Measurements from ENCODE around the gene ANXA10. TPM values are rescaled to one million over a fixed set of nuclear protein-coding genes. Genes with fewer than 3 reads are reported as not detected.
"Not testable (repeated sequence)": the region's sequence is repeated elsewhere in the genome, so short reads cannot be mapped to it uniquely, and the experiment has no call there.

Gene ANXA10
- polyA plus RNA-seq, 1 of the 3 experiments (the other 2 are of a cell fraction): 0.23 TPM

DNA sequence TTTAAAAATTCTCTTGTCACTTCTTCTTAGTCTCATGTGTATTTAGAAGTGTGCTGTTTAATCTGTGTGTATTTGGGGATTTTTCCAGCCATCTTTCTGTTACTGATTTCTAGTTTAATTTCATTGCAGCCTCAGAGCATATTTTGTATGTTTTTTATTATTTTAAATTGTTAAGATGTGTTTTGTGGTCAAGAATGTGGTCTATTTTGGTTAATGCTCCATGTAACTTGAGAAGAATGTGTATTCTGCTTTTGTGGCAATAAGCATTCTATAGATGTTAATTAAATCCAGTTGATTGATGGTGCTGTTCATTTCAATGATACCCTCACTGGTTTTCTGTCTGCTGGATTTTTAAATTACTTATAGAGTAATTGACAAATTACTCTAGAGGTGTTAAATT, 38.9 kb downstream of the ANXA10 start (continued):
- TF ChIP-seq, protein P1, sequence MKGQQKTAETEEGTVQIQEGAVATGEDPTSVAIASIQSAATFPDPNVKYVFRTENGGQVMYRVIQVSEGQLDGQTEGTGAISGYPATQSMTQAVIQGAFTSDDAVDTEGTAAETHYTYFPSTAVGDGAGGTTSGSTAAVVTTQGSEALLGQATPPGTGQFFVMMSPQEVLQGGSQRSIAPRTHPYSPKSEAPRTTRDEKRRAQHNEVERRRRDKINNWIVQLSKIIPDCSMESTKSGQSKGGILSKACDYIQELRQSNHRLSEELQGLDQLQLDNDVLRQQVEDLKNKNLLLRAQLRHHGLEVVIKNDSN (IDR thresholded peaks at IDR 0.05; ENCODE audit: borderline replicate concordance, low read depth): no peak
- TF ChIP-seq GABPA (IDR thresholded peaks at IDR 0.05; ENCODE audit: low read depth) (no peak), ELF1 (IDR thresholded peaks at IDR 0.05) (no peak), MEF2A (IDR thresholded peaks at IDR 0.05; ENCODE audit: borderline replicate concordance, low read depth) (no peak), FOXM1 (IDR thresholded peaks at IDR 0.05; ENCODE audit: low read depth) (no peak), TCF12 (IDR thresholded peaks at IDR 0.05) (no peak), CHD2 (IDR thresholded peaks at IDR 0.05; ENCODE audit: low read length, partially characterized antibody) (no peak), JUND (IDR thresholded peaks at IDR 0.05) (no peak), RXRA (IDR thresholded peaks at IDR 0.05; ENCODE audit: borderline replicate concordance, low read depth) (no peak)
- TF ChIP-seq, protein P2, sequence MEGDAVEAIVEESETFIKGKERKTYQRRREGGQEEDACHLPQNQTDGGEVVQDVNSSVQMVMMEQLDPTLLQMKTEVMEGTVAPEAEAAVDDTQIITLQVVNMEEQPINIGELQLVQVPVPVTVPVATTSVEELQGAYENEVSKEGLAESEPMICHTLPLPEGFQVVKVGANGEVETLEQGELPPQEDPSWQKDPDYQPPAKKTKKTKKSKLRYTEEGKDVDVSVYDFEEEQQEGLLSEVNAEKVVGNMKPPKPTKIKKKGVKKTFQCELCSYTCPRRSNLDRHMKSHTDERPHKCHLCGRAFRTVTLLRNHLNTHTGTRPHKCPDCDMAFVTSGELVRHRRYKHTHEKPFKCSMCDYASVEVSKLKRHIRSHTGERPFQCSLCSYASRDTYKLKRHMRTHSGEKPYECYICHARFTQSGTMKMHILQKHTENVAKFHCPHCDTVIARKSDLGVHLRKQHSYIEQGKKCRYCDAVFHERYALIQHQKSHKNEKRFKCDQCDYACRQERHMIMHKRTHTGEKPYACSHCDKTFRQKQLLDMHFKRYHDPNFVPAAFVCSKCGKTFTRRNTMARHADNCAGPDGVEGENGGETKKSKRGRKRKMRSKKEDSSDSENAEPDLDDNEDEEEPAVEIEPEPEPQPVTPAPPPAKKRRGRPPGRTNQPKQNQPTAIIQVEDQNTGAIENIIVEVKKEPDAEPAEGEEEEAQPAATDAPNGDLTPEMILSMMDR (IDR thresholded peaks at IDR 0.05): no peak
- TF ChIP-seq, protein P3, sequence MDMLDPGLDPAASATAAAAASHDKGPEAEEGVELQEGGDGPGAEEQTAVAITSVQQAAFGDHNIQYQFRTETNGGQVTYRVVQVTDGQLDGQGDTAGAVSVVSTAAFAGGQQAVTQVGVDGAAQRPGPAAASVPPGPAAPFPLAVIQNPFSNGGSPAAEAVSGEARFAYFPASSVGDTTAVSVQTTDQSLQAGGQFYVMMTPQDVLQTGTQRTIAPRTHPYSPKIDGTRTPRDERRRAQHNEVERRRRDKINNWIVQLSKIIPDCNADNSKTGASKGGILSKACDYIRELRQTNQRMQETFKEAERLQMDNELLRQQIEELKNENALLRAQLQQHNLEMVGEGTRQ (IDR thresholded peaks at IDR 0.05; ENCODE audit: borderline replicate concordance, low read depth, low read length): no peak

DNA sequence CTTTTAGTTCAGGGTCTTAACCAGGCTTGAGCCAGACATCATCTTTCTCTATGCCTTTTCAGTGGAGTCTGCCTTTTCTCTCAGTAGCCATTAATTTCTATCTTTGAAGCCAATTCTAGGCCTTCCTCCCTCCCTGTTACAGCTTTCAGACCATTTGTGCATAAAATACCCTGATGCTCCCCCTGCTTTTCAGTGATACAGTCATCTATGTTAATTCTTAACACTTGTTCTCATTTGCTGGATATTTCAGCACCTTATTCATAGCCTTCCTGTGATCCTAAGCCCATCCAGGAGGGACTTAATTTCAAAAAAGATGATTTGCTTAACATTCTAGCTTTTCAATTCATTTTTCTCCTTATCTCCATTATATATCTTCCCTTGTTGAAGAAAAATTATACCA, 42.3 kb downstream of the ANXA10 start:
- Histone ChIP-seq H3K4me2 (no peak overlapping the region), H3K9me3 (no peaks in the 10 kb centered on the region)

DNA sequence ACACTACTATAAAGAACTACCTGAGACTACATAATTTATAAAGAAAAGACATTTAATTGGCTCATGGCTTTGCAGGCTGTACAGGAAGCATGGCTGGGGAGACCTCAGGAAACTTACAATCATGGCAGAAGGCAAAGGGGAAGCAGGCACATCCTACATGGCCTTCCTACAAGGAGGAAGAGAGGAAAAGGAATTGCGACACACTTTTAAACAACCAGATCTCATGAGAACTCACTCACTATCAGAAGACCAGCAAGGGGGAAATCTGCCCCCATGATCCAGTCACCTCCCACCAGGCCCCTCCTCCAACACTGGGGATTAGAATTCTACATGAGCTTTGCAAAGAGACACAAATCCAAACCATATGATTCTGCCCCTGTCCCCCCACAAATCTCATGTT, 43.5 kb downstream of the ANXA10 start:
- H2AFZ ChIP-seq (ENCODE audit: low read depth); H3K9me3 ChIP-seq; H3K4me2 ChIP-seq; H3K4me1 ChIP-seq (ENCODE audit: control insufficient read depth in 1 of 2, insufficient read depth in 2 of 2, low read depth in 1 of 2, low read length in 1 of 2); DNase-seq; H3K9me2 ChIP-seq; H3K27me3 ChIP-seq (ENCODE audit: insufficient read depth); H3K9ac ChIP-seq; POLR2A ChIA-PET; H4K20me1 ChIP-seq (ENCODE audit: insufficient read depth); H3K79me2 ChIP-seq (ENCODE audit: insufficient read depth); H3K4me3 ChIP-seq (ENCODE audit: low read depth in 2 of 2, low read length in 1 of 2); CTCF ChIA-PET; H3K27ac ChIP-seq (ENCODE audit: low read depth in 2 of 2, low read length in 1 of 2); H3K36me3 ChIP-seq (replicated peaks in 1 of 2; ENCODE audit: control insufficient read depth in 1 of 2, insufficient read depth in 2 of 2, low read length in 1 of 2): not testable (repeated sequence)
- peaks cover 21% of the 10 kb centered on the region for H3F3A ChIP-seq (replicated peaks; ENCODE audit: insufficient read depth)
- WGBS (ENCODE audit: low lambda C conversion rate): 100% methylated on average over 1 of the region's 1 CpG

More for the DNA sequence above, 42.3 kb downstream of the ANXA10 start:
- H3K79me2 ChIP-seq (ENCODE audit: insufficient read depth): no peaks in the 10 kb centered on the region
- H3K27ac ChIP-seq (ENCODE audit: low read depth in 2 of 2, low read length in 1 of 2): no peak overlapping the region
- H3K9ac ChIP-seq: no peak overlapping the region
- no peaks in the 10 kb centered on the region for H3K27me3 ChIP-seq (ENCODE audit: insufficient read depth)
- no peak overlapping the region for H2AFZ ChIP-seq (ENCODE audit: low read depth)
- no peak for TF ChIP-seq FOSL2 (IDR thresholded peaks at IDR 0.05; ENCODE audit: borderline replicate concordance, low read depth)
- 0 out of 2 replicates have a peak, but pooled peaks have one; percentile 8 for TF ChIP-seq TCF12 (IDR thresholded peaks at IDR 0.05)
- H4K20me1 ChIP-seq (ENCODE audit: insufficient read depth): no peaks in the 10 kb centered on the region
- peaks cover 0 to 8% of the 10 kb centered on the region in 2 experiments; a peak in 2 of 4 replicates for H3K4me1 ChIP-seq (ENCODE audit: control insufficient read depth in 1 of 2, insufficient read depth in 2 of 2, low read depth in 1 of 2, low read length in 1 of 2)
- DNase-seq: no peak
- CTCF ChIA-PET: no interaction called here
- POLR2A ChIA-PET: no interaction called here
- H3K4me3 ChIP-seq (ENCODE audit: low read depth in 2 of 2, low read length in 1 of 2): no peak overlapping the region
- no peaks in the 10 kb centered on the region for H3K36me3 ChIP-seq (replicated peaks in 1 of 2; ENCODE audit: control insufficient read depth in 1 of 2, insufficient read depth in 2 of 2, low read length in 1 of 2)
- H3F3A ChIP-seq (replicated peaks; ENCODE audit: insufficient read depth): peaks cover 21% of the 10 kb centered on the region
- no peaks in the 10 kb centered on the region for H3K9me2 ChIP-seq

DNA sequence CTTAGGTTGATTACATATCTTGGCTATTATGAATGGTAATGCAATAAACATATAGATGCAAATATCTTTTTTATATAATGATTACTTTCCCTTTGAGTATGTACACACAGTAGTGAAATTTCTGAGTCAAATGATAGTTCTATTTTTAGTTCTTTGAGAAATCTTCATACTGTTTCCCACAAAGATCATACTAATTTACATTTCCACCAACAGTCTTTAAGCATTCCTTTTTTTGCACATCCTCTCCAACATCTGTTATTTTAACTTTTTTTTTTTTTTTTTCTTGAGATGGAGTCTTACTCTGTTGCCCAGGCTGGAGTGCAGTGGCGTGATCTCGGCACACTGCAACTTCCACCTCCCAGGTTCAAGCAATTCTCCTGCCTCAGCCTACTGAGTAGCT, 45.4 kb downstream of the ANXA10 start:
- CTCF ChIA-PET: interaction anchor here (1.4 kb wide), 1 partner anchor 16 kb away, joined by 8 read pairs; no protein-coding TSS in a partner anchor
- H3K79me2 ChIP-seq (ENCODE audit: insufficient read depth); POLR2A ChIA-PET; H3K4me3 ChIP-seq (ENCODE audit: low read depth in 2 of 2, low read length in 1 of 2); H4K20me1 ChIP-seq (ENCODE audit: insufficient read depth); H3K4me1 ChIP-seq (ENCODE audit: control insufficient read depth in 1 of 2, insufficient read depth in 2 of 2, low read depth in 1 of 2, low read length in 1 of 2); H3K27me3 ChIP-seq (ENCODE audit: insufficient read depth); H3K9me3 ChIP-seq; H3K4me2 ChIP-seq; H3K36me3 ChIP-seq (replicated peaks in 1 of 2; ENCODE audit: control insufficient read depth in 1 of 2, insufficient read depth in 2 of 2, low read length in 1 of 2); H2AFZ ChIP-seq (ENCODE audit: low read depth); H3K9me2 ChIP-seq; DNase-seq: not testable (repeated sequence)
- Histone ChIP-seq H3K9ac (peak overlapping the region; percentile 7; the same call in 1 of the 2 replicates), H3K27ac (ENCODE audit: low read depth in 2 of 2, low read length in 1 of 2) (peak overlapping the region in 1 of 2 experiments; percentile 86; a peak in 2 of 4 replicates), H3F3A (replicated peaks; ENCODE audit: insufficient read depth) (peaks cover 21% of the 10 kb centered on the region)
- WGBS (ENCODE audit: low lambda C conversion rate): 90% methylated on average over 2 of the region's 2 CpGs
